Measurements from ENCODE around the gene ALX4. TPM values are rescaled to one million over a fixed set of nuclear protein-coding genes. Genes with fewer than 3 reads are reported as not detected.
A peak's percentile ranks its signal among the peaks of the same experiment; 100 is the strongest.

The ALX4 gene
- total RNA-seq, 1 experiment from 2014 or later = not detected

DNA sequence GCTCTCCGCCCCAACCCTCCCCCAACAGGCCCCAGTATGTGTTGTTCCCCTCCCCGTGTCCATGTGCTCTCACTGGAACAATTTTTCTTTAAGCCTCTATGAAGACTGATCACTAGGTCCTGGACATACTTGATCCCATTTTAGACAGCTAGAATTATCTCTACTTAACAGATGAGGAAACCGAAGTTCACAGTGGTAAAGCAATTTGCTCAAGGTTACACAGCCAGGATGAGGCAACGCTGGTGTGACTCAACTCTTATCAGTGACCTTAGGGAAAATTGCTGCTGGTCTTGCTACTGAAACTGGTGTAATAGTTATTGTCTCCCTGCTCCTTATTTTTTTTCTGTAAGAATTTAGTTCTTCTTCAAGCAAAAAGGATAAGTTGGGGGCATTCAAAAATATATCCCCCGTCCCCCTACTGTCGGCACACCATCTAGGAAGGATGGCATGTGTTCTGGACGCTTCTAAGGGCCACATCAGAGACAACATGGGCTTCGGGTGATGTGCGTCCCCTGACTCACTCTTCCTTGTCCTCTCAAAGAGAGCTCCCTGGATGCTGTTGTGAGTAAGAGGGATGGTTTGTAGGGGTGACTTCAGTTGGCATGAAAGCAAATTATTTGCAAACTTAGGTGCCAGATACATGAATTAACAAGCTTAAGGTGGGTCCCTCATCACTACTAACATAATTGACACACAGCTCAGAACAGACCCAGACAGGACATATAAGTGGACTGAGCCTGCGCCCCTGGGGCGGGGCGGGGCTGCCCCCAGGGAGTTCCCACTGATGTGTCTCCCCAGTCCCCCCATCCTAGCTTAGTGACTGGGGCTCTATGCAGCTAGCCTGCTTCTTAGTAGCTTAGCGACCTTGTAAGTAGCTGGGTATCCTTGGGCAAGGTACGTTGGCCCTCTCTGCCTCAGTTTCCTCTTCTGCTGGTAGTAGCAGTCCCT lies 23.6 kb upstream of the ALX4 start:
- BruUV-seq (replicated peaks) = no TSS peak
- no peak for TF ChIP-seq CTCF (IDR thresholded peaks at IDR 0.05; ENCODE audit: unreplicated experiment)
- DNase-seq (ENCODE audit: unreplicated experiment) = peak; percentile 77
- ChIA-PET POLR2A (interaction anchor here (0.9 to 1.5 kb wide), 3 partner anchors 12 to 113 kb away, joined by 3 read pairs; no protein-coding TSS in a partner anchor), CTCF (interaction anchor here (1.0 to 1.2 kb wide), 2 partner anchors 12 to 206 kb away, joined by 4 read pairs; no protein-coding TSS in a partner anchor)
- peaks cover 13% of the 10 kb centered on the region for H3K4me1 Mint-ChIP-seq (ENCODE audit: insufficient read depth, unreplicated experiment)
- H3K36me3 Mint-ChIP-seq (ENCODE audit: insufficient read depth, unreplicated experiment) = no peaks in the 10 kb centered on the region
- no peaks in the 10 kb centered on the region for H3K9me3 Mint-ChIP-seq (ENCODE audit: unreplicated experiment)
- H3K4me3 Mint-ChIP-seq (ENCODE audit: unreplicated experiment) = no peak overlapping the region
- H3K27me3 Mint-ChIP-seq (ENCODE audit: insufficient read depth, unreplicated experiment) = peaks cover 27% of the 10 kb centered on the region
- no peak overlapping the region for H3K27ac Mint-ChIP-seq (ENCODE audit: low read depth, unreplicated experiment)
- intact Hi-C loops (cut with micrococcal nuclease) = no loop called here

- no peaks in the 10 kb centered on the region for H3K9me3 Mint-ChIP-seq (ENCODE audit: unreplicated experiment)
- H3K27me3 Mint-ChIP-seq (ENCODE audit: insufficient read depth, unreplicated experiment) = peaks cover 18% of the 10 kb centered on the region
- POLR2A ChIA-PET = interaction anchor here (0.9 to 1.5 kb wide), 2 partner anchors 25 to 114 kb away, joined by 3 read pairs; no protein-coding TSS in a partner anchor
- BruUV-seq (replicated peaks) = no TSS peak
- CTCF ChIA-PET = no interaction called here
- H3K27ac Mint-ChIP-seq (ENCODE audit: low read depth, unreplicated experiment) = no peak overlapping the region
- DNase-seq (ENCODE audit: unreplicated experiment) = no peak
- intact Hi-C loops (cut with micrococcal nuclease) = no loop called here
- no peak overlapping the region for H3K4me3 Mint-ChIP-seq (ENCODE audit: unreplicated experiment)
- no peak for TF ChIP-seq CTCF (IDR thresholded peaks at IDR 0.05; ENCODE audit: unreplicated experiment)
- H3K4me1 Mint-ChIP-seq (ENCODE audit: insufficient read depth, unreplicated experiment) = peaks cover 13% of the 10 kb centered on the region
- no peaks in the 10 kb centered on the region for H3K36me3 Mint-ChIP-seq (ENCODE audit: insufficient read depth, unreplicated experiment)
Measured at GRCh38 chr11:44332665-44333064, 22.7 kb upstream of the ALX4 start.

DNA sequence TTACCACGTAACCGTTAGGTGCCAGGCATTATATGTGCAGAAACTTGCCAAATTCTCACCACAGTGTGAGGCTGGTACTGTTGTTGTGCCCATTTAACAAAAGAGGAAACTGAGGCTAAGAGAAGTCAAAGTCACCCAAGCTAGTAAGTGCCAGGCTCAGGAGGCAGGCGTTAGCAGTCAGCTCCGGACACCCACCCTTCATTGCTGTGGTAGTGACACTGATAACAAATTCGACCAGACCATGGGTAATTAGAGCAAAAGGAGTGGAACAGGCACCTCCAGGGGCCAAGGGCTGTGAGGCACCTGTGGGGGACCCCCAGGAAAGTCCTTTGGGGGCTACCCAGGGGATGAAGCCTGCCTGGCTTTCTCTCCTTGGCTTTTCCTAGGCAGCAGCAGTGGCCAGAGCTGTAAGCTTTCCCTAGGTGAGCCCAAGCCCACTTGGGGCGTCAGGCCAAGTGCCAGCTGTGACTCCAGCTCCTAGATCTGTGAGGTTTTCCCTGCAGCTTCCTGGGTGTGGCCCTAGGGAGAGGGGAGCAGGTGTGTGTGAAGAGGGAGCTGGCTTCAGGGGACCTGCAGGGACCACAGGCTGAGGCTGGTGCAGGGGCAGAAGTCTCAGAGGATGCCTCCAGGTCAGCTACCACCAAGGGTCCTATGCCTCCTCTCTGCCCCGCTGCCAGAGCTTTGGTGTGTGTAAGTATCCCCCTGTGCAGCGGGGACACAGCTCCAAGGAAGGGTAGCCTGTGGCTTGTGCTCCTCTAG lies 19.7 kb upstream of the ALX4 start:
- Mint-ChIP-seq H3K4me3 (ENCODE audit: unreplicated experiment) (no peak overlapping the region), H3K9me3 (ENCODE audit: unreplicated experiment) (no peaks in the 10 kb centered on the region), H3K36me3 (ENCODE audit: insufficient read depth, unreplicated experiment) (no peaks in the 10 kb centered on the region), H3K27me3 (ENCODE audit: insufficient read depth, unreplicated experiment) (peaks cover 29% of the 10 kb centered on the region), H3K27ac (ENCODE audit: low read depth, unreplicated experiment) (no peak overlapping the region), H3K4me1 (ENCODE audit: insufficient read depth, unreplicated experiment) (peaks cover 13% of the 10 kb centered on the region)
- BruUV-seq (replicated peaks) = no TSS peak
- TF ChIP-seq CTCF (IDR thresholded peaks at IDR 0.05; ENCODE audit: unreplicated experiment) = no peak
- intact Hi-C loops (cut with micrococcal nuclease) = no loop called here
- no peak for DNase-seq (ENCODE audit: unreplicated experiment)
- ChIA-PET POLR2A (interaction anchor here (0.7 kb wide), 1 partner anchor 472 kb away, joined by 3 read pairs; no protein-coding TSS in a partner anchor), CTCF (interaction anchor here (0.6 to 1.1 kb wide), 2 partner anchors 44 to 57 kb away, joined by 3 to 6 read pairs; no protein-coding TSS in a partner anchor)

DNA sequence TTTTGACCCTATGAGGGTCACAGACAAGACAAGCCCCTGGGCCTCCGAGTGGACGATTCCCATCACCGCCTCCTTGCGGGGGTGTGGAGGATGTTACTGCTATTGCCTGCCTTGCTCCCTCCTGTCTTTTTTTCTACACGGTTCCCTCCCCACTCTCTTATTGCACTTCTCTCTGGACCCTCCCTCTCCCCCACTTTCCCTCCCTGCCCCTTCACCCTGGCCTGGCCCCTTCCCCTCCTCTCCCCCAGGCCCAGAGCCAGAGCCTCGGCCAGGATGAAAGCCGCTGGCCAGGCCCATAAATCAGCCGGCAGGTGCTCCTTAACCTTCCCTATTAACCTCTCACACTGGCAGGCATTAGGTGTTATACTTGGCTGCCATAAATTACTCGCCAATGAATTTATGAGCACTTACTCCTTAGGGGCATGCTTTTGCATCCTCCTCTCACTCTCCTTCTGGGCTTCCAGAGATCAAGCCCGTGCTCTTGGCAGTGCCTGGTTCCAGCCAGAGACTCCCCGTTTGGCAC lies 18.3 kb upstream of the ALX4 start:
- H3K4me1 Mint-ChIP-seq (ENCODE audit: insufficient read depth, unreplicated experiment) = peaks cover 6% of the 10 kb centered on the region
- H3K27me3 Mint-ChIP-seq (ENCODE audit: insufficient read depth, unreplicated experiment) = peaks cover 44% of the 10 kb centered on the region
- intact Hi-C loops (cut with micrococcal nuclease) = no loop called here
- ChIA-PET POLR2A (no interaction called here), CTCF (no interaction called here)
- H3K36me3 Mint-ChIP-seq (ENCODE audit: insufficient read depth, unreplicated experiment) = no peaks in the 10 kb centered on the region
- H3K27ac Mint-ChIP-seq (ENCODE audit: low read depth, unreplicated experiment) = no peak overlapping the region
- no peak for TF ChIP-seq CTCF (IDR thresholded peaks at IDR 0.05; ENCODE audit: unreplicated experiment)
- no peaks in the 10 kb centered on the region for H3K9me3 Mint-ChIP-seq (ENCODE audit: unreplicated experiment)
- no TSS peak for BruUV-seq (replicated peaks)
- DNase-seq (ENCODE audit: unreplicated experiment) = no peak
- H3K4me3 Mint-ChIP-seq (ENCODE audit: unreplicated experiment) = no peak overlapping the region

All from MCF 10A (cell line).